Body of pancreas (tissue), 4 donors: Measurements from ENCODE around the gene BMPR1B.

Source experiments
- CTCF ChIP-seq, 7 experiments: fragments of 450-650 bp in 4 of 7; fragments of 200-600 bp in 3 of 7; sonication (generic) in 3 of 7; IDR thresholded peaks; one replicate each; pipeline ENCODE4 v1.5.1; 2016 to 2019; ENCODE audit warnings: antibody characterized with exemption in 7 of 7
- POLR2A ChIP-seq, 3 donors: fragments of 450-650 bp; IDR thresholded peaks; one replicate each; pipeline ENCODE4 v1.6.1; 2016; ENCODE audit warnings: antibody characterized with exemption in 3 of 3, mild to moderate bottlenecking in 2 of 3

- TF ChIP-seq CTCF (IDR thresholded peaks at IDR 0.05) (no peak), POLR2A (IDR thresholded peaks at IDR 0.05) (no peak)
Measured at GRCh38 chr4:94721310-94721709, 36.4 kb upstream of the BMPR1B start.
